ENCODE measurements around the gene IKBKE.

IKBKE gene

GRCh38 chr1:206516728-206516990 lies 46.4 kb downstream of the IKBKE start:
- in situ Hi-C loops (cut with MboI; ENCODE audit: low sequenced_read_pairs, unreplicated experiment), result no loop called here
- no peak for TF ChIP-seq CTCF (IDR thresholded peaks at IDR 0.05; ENCODE audit: borderline replicate concordance, control extremely low read depth, extremely low read depth, insufficient read depth, missing control alignments)
- no peak for DNase-seq (ENCODE audit: low spot score)

- in situ Hi-C loops (cut with MboI; ENCODE audit: low sequenced_read_pairs, unreplicated experiment), result no loop called here
These were observed 47.5 kb downstream of the IKBKE start for GRCh38 chr1:206517784-206518183.

GRCh38 chr1:206518206-206518605 lies 47.9 kb downstream of the IKBKE start:
- DNase-seq (ENCODE audit: low spot score), result no peak
- in situ Hi-C loops (cut with MboI; ENCODE audit: low sequenced_read_pairs, unreplicated experiment), result no loop called here
- TF ChIP-seq CTCF (IDR thresholded peaks at IDR 0.05; ENCODE audit: borderline replicate concordance, control extremely low read depth, extremely low read depth, insufficient read depth, missing control alignments), result no peak

More at GRCh38 chr1:206517784-206518183, 47.5 kb downstream of the IKBKE start:
- no peak for DNase-seq (ENCODE audit: low spot score)
- TF ChIP-seq CTCF (IDR thresholded peaks at IDR 0.05; ENCODE audit: borderline replicate concordance, control extremely low read depth, extremely low read depth, insufficient read depth, missing control alignments), result no peak

GRCh38 chr1:206518743-206519142 lies 48.5 kb downstream of the IKBKE start:
- in situ Hi-C loops (cut with MboI; ENCODE audit: low sequenced_read_pairs, unreplicated experiment), result no loop called here
- no peak for DNase-seq (ENCODE audit: low spot score)
- no peak for TF ChIP-seq CTCF (IDR thresholded peaks at IDR 0.05; ENCODE audit: borderline replicate concordance, control extremely low read depth, extremely low read depth, insufficient read depth, missing control alignments)

- no peak for DNase-seq (ENCODE audit: low spot score)
- in situ Hi-C loops (cut with MboI; ENCODE audit: low sequenced_read_pairs, unreplicated experiment), result no loop called here
- no peak for TF ChIP-seq CTCF (IDR thresholded peaks at IDR 0.05; ENCODE audit: borderline replicate concordance, control extremely low read depth, extremely low read depth, insufficient read depth, missing control alignments)
These were observed 50.9 kb downstream of the IKBKE start for GRCh38 chr1:206521127-206521526.

- DNase-seq (ENCODE audit: low spot score), result no peak
- in situ Hi-C loops (cut with MboI; ENCODE audit: low sequenced_read_pairs, unreplicated experiment), result no loop called here
- TF ChIP-seq CTCF (IDR thresholded peaks at IDR 0.05; ENCODE audit: borderline replicate concordance, control extremely low read depth, extremely low read depth, insufficient read depth, missing control alignments), result no peak
These were observed 51.6 kb downstream of the IKBKE start for GRCh38 chr1:206521694-206522402.

Measured in GM13976 (cell line).